NCI-H345 treated with DMSO at 0.1 percent for 48 hours (cell line): Measurements from ENCODE around the gene UCHL5.
"Not testable (repeated sequence)": the region's sequence is repeated elsewhere in the genome, so short reads cannot be mapped to it uniquely, and the experiment has no call there.

Source experiments
- DNase-seq: peaks from one replicate; lab custom pipeline; 2025; ENCODE audit not compliant: unreplicated experiment; lab: John Stamatoyannopoulos, UW

UCHL5 gene

GRCh38 chr1:193066606-193067005 lies 7.4 kb upstream of the UCHL5 start:
- no peak for DNase-seq

- DNase-seq, result no peak
Measured at GRCh38 chr1:193065954-193066353, 6.8 kb upstream of the UCHL5 start.

- DNase-seq, result no peak
Measured at GRCh38 chr1:193062698-193063463, 3.7 kb upstream of the UCHL5 start.

GRCh38 chr1:193060938-193061337 lies 1.8 kb upstream of the UCHL5 start:
- DNase-seq, result no peak

- no peak for DNase-seq
Measured at GRCh38 chr1:193060406-193060805, 1.2 kb upstream of the UCHL5 start.

GRCh38 chr1:193060115-193060403 lies 899 bp upstream of the UCHL5 start:
- peak; percentile 47 for DNase-seq

- DNase-seq, result peak; percentile 35
Measured at GRCh38 chr1:193058529-193059281, 455 bp downstream of the UCHL5 start.

GRCh38 chr1:193054169-193054675 lies 4.9 kb downstream of the UCHL5 start:
- no peak for DNase-seq

GRCh38 chr1:193048913-193049312 lies 10.2 kb downstream of the UCHL5 start:
- DNase-seq, result not testable (repeated sequence)

GRCh38 chr1:193042766-193043691 lies 16.1 kb downstream of the UCHL5 start:
- DNase-seq, result no peak

- no peak for DNase-seq
Measured at GRCh38 chr1:193040011-193040410, 19.1 kb downstream of the UCHL5 start.

- no peak for DNase-seq
Measured at GRCh38 chr1:193036337-193037047, 22.7 kb downstream of the UCHL5 start.

- DNase-seq, result no peak
Measured at GRCh38 chr1:193033610-193034009, 25.6 kb downstream of the UCHL5 start.

- not testable (repeated sequence) for DNase-seq
Measured at GRCh38 chr1:193032643-193033427, 26.3 kb downstream of the UCHL5 start.

GRCh38 chr1:193031431-193031830 lies 27.7 kb downstream of the UCHL5 start:
- no peak for DNase-seq

GRCh38 chr1:193030280-193030679 lies 28.9 kb downstream of the UCHL5 start:
- no peak for DNase-seq

- no peak for DNase-seq
Measured at GRCh38 chr1:193025218-193025617, 33.9 kb downstream of the UCHL5 start.

- peak; percentile 49 for DNase-seq
Measured at GRCh38 chr1:193019442-193020026, 39.6 kb downstream of the UCHL5 start.

- DNase-seq, result no peak
Measured at GRCh38 chr1:193016788-193017187, 42.4 kb downstream of the UCHL5 start.

- DNase-seq, result no peak
Measured at GRCh38 chr1:193014400-193014799, 44.8 kb downstream of the UCHL5 start.
